Muscle layer of duodenum (tissue), 2 donors: Measurements from ENCODE around the gene PRRT2.
A peak's percentile ranks its signal among the peaks of the same experiment; 100 is the strongest.
"Not testable (repeated sequence)": the region's sequence is repeated elsewhere in the genome, so short reads cannot be mapped to it uniquely, and the experiment has no call there.

ENCODE experiments used
- H3K27ac ChIP-seq: one replicate; pipeline ENCODE4 v1.7.0; 2013; ENCODE audit warnings: mild to moderate bottlenecking, low read length
- H3K27me3 ChIP-seq: one replicate; pipeline ENCODE4 v1.7.0; 2013; ENCODE audit warnings: low read depth, mild to moderate bottlenecking, control low read depth, low read length
- H3K36me3 ChIP-seq, 2 donors: one replicate each; pipeline ENCODE4 v1.7.0; 2013; ENCODE audit warnings: low read length in 2 of 2, control low read depth in 1 of 2, mild to moderate bottlenecking in 1 of 2; ENCODE audit not compliant: insufficient read depth in 2 of 2, control insufficient read depth in 1 of 2
- H3K4me1 ChIP-seq, 2 donors: one replicate each; pipeline ENCODE4 v1.7.0; 2013; ENCODE audit warnings: low read length in 2 of 2, mild to moderate bottlenecking in 2 of 2, control low read depth in 1 of 2, moderate library complexity in 1 of 2; ENCODE audit not compliant: insufficient read depth in 2 of 2, control insufficient read depth in 1 of 2
- H3K4me3 ChIP-seq, 2 donors: one replicate each; pipeline ENCODE4 v1.7.0; 2013; ENCODE audit warnings: low read length in 2 of 2, low read depth in 1 of 2, mild to moderate bottlenecking in 1 of 2
- H3K9me3 ChIP-seq, 2 donors: one replicate each; pipeline ENCODE4 v1.7.0; 2013; ENCODE audit warnings: low read length in 2 of 2, control low read depth in 1 of 2, mild to moderate bottlenecking in 1 of 2; ENCODE audit not compliant: control insufficient read depth in 1 of 2
- donor health status: healthy.

The PRRT2 gene

DNA sequence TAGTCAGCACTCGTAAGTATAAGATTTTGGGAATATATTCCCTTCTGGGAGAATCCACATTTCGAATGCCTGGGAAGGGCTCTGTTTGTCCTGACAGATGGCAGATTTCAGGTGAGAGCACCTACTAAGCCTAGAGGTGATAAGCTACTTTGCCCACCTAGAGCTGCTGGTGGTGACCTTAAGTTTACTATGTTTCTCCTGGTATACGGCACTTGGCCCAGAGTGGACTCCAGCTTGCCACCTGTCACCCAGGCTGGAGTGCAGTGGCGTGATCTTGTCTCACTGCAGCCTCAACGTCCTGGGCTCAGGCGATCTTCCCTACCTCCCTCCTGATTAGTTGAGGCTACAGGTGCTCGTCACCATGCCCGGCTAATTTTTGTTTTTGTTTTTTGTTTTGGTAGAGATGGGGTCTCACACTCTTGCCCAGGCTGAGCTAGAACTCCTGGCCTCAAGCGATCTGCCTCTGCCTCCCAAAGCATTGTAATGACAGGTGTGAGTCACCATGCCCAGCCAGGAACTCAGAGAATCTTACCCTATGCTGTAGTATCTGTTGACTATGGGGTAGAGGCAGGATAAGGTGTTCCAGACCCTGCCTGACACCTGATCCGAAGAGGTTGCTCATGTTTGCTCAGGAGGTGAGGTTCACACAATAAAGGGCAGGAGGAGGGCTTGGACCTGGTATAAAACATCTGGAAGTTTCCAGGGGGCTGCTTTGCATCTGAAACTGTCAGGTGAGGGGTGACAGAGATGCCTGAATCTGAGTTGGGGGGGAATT lies 34.2 kb upstream of the PRRT2 start, which contains the start of gene ZG16:
Gene ZG16 (plus strand): TSS at position 681 of the 775 bp plus-strand sequence. CDS start 1,011 bp downstream, outside the sequence.
- Histone ChIP-seq H3K36me3 (no peaks in the 10 kb centered on the region), H3K9me3 (no peaks in the 10 kb centered on the region), H3K27me3 (no peaks in the 10 kb centered on the region), H3K4me1 (no peaks in the 10 kb centered on the region), H3K27ac (no peak within 1 kb of the TSS), H3K4me3 (no peak within 1 kb of the TSS)

DNA sequence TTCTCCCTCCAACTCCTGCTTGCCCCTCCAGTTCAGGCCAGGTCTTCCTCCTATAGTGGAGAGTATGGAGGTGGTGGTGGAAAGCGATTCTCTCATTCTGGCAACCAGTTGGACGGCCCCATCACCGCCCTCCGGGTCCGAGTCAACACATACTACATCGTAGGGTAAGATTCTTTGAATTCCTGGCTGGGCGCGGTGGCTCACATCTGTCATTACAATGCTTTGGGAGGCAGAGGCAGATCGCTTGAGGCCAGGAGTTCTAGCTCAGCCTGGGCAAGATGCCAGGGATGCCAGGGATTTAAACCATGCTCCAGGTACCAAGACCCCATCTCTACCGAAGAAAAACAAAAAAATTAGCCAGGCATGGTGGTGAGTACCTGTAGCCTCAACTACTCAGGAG lies 32.5 kb upstream of the PRRT2 start:
- H3K27me3 ChIP-seq: no peaks in the 10 kb centered on the region
- H3K4me1 ChIP-seq: no peaks in the 10 kb centered on the region
- no peak overlapping the region for H3K4me3 ChIP-seq
- no peak overlapping the region for H3K27ac ChIP-seq
- H3K9me3 ChIP-seq: no peaks in the 10 kb centered on the region
- H3K36me3 ChIP-seq: no peaks in the 10 kb centered on the region

DNA sequence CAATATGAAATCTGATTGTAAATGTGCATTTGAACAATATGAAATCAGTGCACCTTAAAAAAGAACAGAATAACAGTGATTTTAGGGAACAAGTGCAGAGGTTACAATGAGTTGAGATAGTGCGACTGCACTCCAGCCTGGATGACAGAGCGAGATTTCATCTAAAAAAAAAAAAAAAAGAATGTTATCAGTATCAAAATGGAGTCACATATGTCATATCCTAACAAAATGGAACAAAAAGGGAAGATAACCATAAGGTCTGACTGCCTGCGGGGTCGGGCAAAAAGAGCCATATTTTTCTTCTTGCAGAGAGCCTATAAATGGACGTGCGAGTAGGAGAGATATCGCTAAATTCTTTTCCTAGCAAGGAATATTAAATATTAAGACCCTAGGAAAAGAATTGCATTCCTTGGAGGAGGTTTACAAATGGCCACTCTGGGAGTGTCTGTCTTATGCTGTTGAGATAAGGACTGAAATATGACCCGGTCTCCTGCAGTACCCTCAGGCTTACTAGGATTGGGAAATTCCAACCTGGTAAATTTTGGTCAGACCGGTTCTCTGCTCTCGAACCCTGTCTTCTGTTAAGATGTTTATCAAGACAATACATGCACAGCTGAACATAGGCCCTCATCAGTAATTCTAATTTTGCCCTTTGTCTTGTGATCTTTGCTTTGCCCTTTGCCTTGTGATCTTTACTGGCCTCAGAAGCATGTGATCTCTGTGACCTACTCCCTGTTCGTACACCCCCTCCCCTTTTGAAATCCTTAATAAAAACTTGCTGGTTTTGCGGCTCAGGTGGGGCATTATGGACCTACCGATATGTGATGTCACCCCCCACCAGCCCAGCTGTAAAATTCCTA lies 28.7 kb upstream of the PRRT2 start:
- H3K9me3 ChIP-seq, H3K27ac ChIP-seq, H3K4me1 ChIP-seq, H3K36me3 ChIP-seq, H3K4me3 ChIP-seq, H3K27me3 ChIP-seq: not testable (repeated sequence)

DNA sequence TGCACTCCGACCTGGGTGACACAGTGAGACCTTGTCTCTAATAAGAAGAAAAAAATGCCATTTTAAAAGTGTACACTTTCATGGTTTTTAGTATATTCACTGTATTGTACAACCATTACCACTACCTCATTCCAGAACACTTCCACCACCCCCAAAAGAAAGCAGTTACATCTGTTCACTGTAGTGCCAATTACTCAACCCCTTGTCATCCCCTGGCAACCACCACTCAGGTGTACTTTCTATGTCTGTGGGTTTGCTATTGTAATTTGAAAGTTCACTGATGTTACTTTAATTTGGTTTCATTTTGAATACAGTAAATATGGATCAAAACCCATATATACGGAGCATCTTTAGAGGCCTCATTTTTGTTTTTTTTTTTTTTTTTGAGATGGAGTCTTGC lies 27.8 kb upstream of the PRRT2 start:
- Histone ChIP-seq H3K4me3 (no peak overlapping the region), H3K27me3 (no peaks in the 10 kb centered on the region), H3K36me3 (no peaks in the 10 kb centered on the region), H3K27ac (no peak overlapping the region), H3K4me1 (peaks cover 0 to 4% of the 10 kb centered on the region in 2 donors), H3K9me3 (no peaks in the 10 kb centered on the region)

DNA sequence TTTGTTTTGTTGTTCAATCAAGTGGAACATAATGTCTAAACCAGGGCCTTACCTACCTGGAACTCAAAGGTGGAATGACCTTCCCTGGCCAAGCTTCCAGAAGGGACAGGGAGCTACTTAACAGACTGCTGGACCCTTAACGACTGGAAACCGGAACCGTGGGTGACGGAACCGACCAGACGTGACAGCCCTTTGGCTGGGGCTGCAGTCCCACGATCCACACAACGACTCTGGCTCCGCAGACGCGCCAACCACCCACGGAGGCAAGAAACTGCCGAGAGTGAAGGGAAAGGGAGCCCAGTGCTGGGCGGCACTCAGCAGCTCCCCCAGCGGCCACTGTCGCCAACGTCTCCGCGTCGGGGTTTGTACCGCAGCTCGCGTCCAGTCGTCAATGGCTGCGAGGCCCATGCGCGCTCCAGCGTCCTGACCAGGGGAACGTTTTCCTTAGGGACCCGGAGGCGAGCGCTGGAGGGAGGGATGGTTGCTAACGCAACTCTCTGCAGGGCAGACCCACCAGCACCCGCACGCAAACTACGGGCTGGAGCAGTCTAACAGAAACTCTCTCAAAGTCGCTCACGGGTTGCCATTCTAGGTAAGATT lies 27.0 kb upstream of the PRRT2 start:
- H3K4me1 ChIP-seq: peaks cover 0 to 10% of the 10 kb centered on the region in 2 donors
- no peaks in the 10 kb centered on the region for H3K36me3 ChIP-seq
- no peaks in the 10 kb centered on the region for H3K9me3 ChIP-seq
- no peak overlapping the region for H3K27ac ChIP-seq
- H3K4me3 ChIP-seq: peak overlapping the region; percentile 39 to 58
- H3K27me3 ChIP-seq: no peaks in the 10 kb centered on the region

DNA sequence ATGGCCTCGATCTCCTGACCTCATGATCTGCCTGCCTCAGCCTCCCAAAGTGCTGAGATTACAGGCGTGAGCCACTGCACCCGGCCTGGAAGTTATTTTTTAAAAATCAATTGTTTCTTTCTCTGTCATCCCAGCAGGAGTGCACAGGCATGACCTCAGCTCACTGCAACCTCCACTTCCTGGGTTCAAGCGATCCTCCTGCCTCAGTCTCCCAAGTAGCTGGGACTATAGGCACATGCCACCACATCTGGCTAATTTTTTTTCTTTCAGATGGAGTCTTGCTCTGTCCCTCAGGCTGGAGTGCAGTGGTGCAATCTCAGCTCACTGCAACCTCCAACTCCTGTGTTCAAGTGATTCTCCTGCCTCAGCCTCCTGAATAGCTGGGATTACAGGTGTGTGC lies 24.8 kb upstream of the PRRT2 start:
- H3K9me3 ChIP-seq, H3K27ac ChIP-seq, H3K4me3 ChIP-seq, H3K36me3 ChIP-seq, H3K27me3 ChIP-seq: not testable (repeated sequence)
- H3K4me1 ChIP-seq: peaks cover 5 to 22% of the 10 kb centered on the region in 2 donors

DNA sequence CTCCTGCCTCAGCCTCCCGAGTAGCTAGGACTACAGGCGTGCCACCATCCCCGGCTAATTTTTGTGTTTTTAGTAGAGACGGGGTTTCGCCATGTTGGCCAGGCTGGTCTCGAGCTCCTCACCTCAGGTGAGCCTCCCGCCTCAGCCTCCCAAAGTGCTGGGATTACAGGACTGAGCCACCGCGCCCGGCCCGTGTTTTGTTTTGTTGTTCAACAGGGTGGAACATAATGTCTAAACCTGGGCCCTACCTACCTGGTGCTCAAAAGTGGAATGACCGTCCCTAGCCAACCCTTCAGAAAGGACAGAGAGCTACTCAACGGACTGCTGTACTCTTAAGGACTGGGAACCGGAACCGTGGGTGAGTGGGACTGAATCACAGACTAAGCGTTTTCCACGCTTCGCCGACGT lies 22.2 kb upstream of the PRRT2 start:
- H3K4me3 ChIP-seq: peak overlapping the region; percentile 86 to 91
- H3K36me3 ChIP-seq: no peaks in the 10 kb centered on the region
- peak overlapping the region; percentile 89 for H3K27ac ChIP-seq
- no peaks in the 10 kb centered on the region for H3K27me3 ChIP-seq
- peaks cover 5 to 22% of the 10 kb centered on the region in 2 donors for H3K4me1 ChIP-seq
- H3K9me3 ChIP-seq: no peaks in the 10 kb centered on the region

DNA sequence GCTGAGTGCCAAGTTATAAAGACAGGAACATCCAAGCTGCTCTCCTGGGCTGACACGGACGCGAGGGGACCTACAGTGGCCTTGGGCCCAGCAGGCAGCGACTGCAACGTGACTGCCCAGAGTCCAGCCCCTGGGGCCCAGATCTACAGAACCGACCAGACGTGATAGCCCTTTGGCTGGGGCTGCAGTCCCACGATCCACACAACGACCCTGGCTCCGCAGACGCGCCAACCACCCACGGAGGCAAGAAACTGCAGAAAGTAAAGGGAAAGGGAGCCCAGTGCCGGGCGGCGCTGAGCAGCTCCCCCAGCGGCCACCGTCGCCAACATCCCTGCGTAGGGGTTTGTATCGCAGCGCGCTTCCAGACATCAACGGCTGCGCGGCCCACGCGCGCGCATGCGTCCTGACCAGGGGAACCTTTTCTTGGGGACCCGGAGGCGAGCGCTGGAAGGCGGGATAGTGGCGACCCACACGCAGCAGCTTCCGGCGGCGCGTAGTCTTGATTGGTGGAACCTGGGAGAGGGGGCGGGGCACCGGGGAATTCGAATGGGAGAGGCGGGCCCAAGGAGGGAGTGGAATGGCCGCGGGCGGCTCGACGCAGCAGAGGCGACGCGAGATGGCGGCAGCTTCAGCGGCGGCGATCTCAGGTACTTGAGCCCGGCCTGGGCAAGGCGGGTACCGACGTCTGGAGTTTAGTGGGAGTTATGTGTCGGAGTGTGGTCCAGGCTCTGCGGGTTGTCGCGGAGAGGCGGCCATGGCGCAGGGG lies 21.6 kb upstream of the PRRT2 start, which contains the start of gene KIF22:
Gene KIF22 (plus strand): TSS at position 569 of the 766 bp plus-strand sequence. CDS start 9 bp downstream, at position 578.
- no peaks in the 10 kb centered on the region for H3K9me3 ChIP-seq
- peak within 1 kb of the TSS; percentile 86 to 91 for H3K4me3 ChIP-seq
- H3K4me1 ChIP-seq: peaks cover 5 to 21% of the 10 kb centered on the region in 2 donors
- H3K27me3 ChIP-seq: no peaks in the 10 kb centered on the region
- H3K27ac ChIP-seq: peak within 1 kb of the TSS; percentile 89
- no peaks in the 10 kb centered on the region for H3K36me3 ChIP-seq

DNA sequence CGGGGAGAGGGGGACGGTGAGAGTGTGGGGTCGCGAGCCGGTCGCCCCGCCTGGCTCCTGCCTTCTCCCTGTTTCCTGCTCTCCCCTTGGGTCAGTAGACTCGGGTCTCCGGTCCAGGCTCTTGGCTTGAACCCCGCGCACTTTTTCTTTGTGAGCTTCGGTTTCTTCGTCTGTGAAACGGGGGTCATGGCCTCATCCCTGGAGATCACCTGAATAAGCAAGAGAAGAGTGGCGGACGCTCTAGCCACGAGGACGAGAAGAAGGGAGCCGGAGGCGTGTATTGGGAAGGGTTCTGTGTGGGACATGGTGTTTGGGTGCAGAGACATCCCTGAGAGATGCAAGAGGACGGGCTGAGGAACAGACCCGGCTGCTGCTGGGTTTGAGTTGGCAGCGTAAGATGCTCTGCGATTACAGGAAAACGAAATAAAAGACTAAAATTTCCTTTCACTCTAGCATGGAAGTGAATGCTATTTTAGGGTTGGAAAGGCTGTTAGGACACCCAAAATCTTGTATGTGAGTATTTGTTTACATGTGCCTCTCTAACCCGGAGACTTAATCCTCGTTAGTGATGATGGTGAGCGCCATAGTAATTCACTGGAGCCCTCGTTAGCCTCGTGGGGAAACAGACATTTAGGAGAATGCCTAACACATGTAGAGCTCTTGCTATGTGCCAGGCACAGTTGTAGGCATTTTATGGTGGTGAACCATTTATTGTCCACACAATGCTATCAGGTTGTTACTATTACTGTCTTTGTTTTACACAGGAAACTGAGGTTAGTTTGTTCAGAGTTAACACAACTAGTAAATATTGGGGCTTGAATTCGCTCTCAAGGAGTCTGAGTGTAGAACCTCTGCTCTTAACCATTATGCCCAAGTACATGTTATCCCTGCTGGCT lies 20.8 kb upstream of the PRRT2 start:
- Histone ChIP-seq H3K27me3 (no peaks in the 10 kb centered on the region), H3K4me1 (peaks cover 5 to 18% of the 10 kb centered on the region in 2 donors), H3K36me3 (no peaks in the 10 kb centered on the region), H3K9me3 (no peaks in the 10 kb centered on the region), H3K4me3 (peak overlapping the region; percentile 86 to 91), H3K27ac (peak overlapping the region; percentile 34)
